SK-N-SH (cell line): Measurements from ENCODE around the gene NCAM1. TPM values are rescaled to one million over a fixed set of nuclear protein-coding genes. Genes with fewer than 3 reads are reported as not detected.

Source experiments
- CTCF ChIA-PET: fragments of 300-600, 350-600 bp; formaldehyde crosslinking; extraction: SDS; loops from one replicate; lab custom pipeline; 2021; lab: Yijun Ruan, JAX
- POLR2A ChIA-PET: fragments of 350-600 bp; sonication (Branson Sonifier 250); formaldehyde crosslinking; extraction: SDS; loops from one replicate; lab custom pipeline; 2020; ENCODE audit warnings: antibody characterized with exemption, inconsistent platforms; lab: Yijun Ruan, JAX
- DNase-seq: peaks from one replicate; pipeline ENCODE4 v3.0.0; 2012
- H2AFZ ChIP-seq: fragments of 200-600 bp; sonication (generic); 2 replicates; pipeline ENCODE4 v1.8.1; 2016; ENCODE audit warnings: antibody characterized with exemption, mild to moderate bottlenecking, low read depth
- H3F3A ChIP-seq: fragments of 200-600 bp; sonication (generic); replicated peaks from 2 replicates; pipeline ENCODE3; 2016; ENCODE audit warnings: antibody characterized with exemption, mild to moderate bottlenecking; ENCODE audit not compliant: insufficient read depth
- H3K27ac ChIP-seq, 2 experiments: fragments of 200-500 bp in 1 of 2; fragments of 200-600 bp in 1 of 2; sonication (Bioruptor generic) in 1 of 2; sonication (generic), shearing (Covaris generic) in 1 of 2; 2 replicates each; pipeline versions ENCODE4 v1.5.1 to v1.6.1; 2014 to 2016; ENCODE audit warnings: low read depth in 2 of 2, inconsistent platforms in 1 of 2, low read length in 1 of 2, mild to moderate bottlenecking in 1 of 2, mixed read lengths in 1 of 2
- H3K27me3 ChIP-seq: fragments of 200-600 bp; sonication (generic), shearing (Covaris generic); 2 replicates; pipeline ENCODE4 v1.6.1; 2016; ENCODE audit warnings: mixed run types; ENCODE audit not compliant: insufficient read depth
- H3K36me3 ChIP-seq, 2 experiments: fragments of 200-500 bp in 1 of 2; fragments of 200-600 bp in 1 of 2; sonication (Bioruptor generic) in 1 of 2; sonication (generic) in 1 of 2; replicated peaks in 1 of 2; 2 replicates each; pipeline versions ENCODE3 to v1.5.1; 2014 to 2016; ENCODE audit warnings: low read length in 1 of 2, mild to moderate bottlenecking in 1 of 2; ENCODE audit not compliant: insufficient read depth in 2 of 2, control insufficient read depth in 1 of 2
- H3K4me1 ChIP-seq, 2 experiments: fragments of 200-500 bp in 1 of 2; fragments of 200-600 bp in 1 of 2; sonication (Bioruptor generic) in 1 of 2; sonication (generic), shearing (Covaris generic) in 1 of 2; 2 replicates each; pipeline versions ENCODE4 v1.5.1 to v1.6.1; 2014 to 2016; ENCODE audit warnings: low read depth in 1 of 2, low read length in 1 of 2, mixed run types in 1 of 2; ENCODE audit not compliant: insufficient read depth in 2 of 2, control insufficient read depth in 1 of 2
- H3K4me2 ChIP-seq: fragments of 200-600 bp; sonication (generic), shearing (Covaris generic); 2 replicates; pipeline ENCODE4 v1.6.1; 2017; ENCODE audit warnings: mixed run types
- H3K4me3 ChIP-seq, 2 experiments: fragments of 200-500 bp in 1 of 2; fragments of 200-600 bp in 1 of 2; sonication (Bioruptor generic) in 1 of 2; sonication (generic), shearing (Covaris generic) in 1 of 2; 2 replicates each; pipeline versions ENCODE4 v1.5.1 to v1.8.1; 2014 to 2016; ENCODE audit warnings: low read depth in 2 of 2, inconsistent platforms in 1 of 2, low read length in 1 of 2, mild to moderate bottlenecking in 1 of 2, mixed read lengths in 1 of 2, moderate library complexity in 1 of 2
- H3K79me2 ChIP-seq: fragments of 200-600 bp; sonication (generic); 2 replicates; pipeline ENCODE4 v1.8.1; 2017; ENCODE audit warnings: mild to moderate bottlenecking; ENCODE audit not compliant: insufficient read depth
- H3K9ac ChIP-seq: fragments of 200-600 bp; sonication (generic); 2 replicates; pipeline ENCODE4 v1.6.1; 2017; ENCODE audit warnings: mixed run types
- H3K9me2 ChIP-seq: fragments of 200-600 bp; sonication (generic); 2 replicates; pipeline ENCODE4 v1.6.1; 2017; ENCODE audit warnings: mixed run types
- H3K9me3 ChIP-seq: fragments of 200-600 bp; sonication (generic); 2 replicates; pipeline ENCODE4 v1.6.1; 2017; ENCODE audit warnings: mixed run types, mild to moderate bottlenecking, moderate library complexity
- H4K20me1 ChIP-seq: fragments of 200-600 bp; sonication (generic); 2 replicates; pipeline ENCODE4 v1.6.1; 2017; ENCODE audit warnings: mild to moderate bottlenecking, mixed run types; ENCODE audit not compliant: insufficient read depth
- CHD2 ChIP-seq: fragments of 150-350 bp; IDR thresholded peaks from 2 replicates; pipeline ENCODE4 v1.6.1; 2018; ENCODE audit warnings: low read length; ENCODE audit not compliant: partially characterized antibody
- ELF1 ChIP-seq: IDR thresholded peaks from 2 replicates; pipeline ENCODE4 v1.4.0; 2012
- FOSL2 ChIP-seq: IDR thresholded peaks from 2 replicates; pipeline ENCODE4 v1.4.0; 2012; ENCODE audit warnings: low read depth, mild to moderate bottlenecking, moderate library complexity, borderline replicate concordance
- FOXJ3 ChIP-seq: sonication (generic); formaldehyde crosslinking; IDR thresholded peaks from 2 replicates; pipeline ENCODE4 v1.5.1; 2020; ENCODE audit warnings: mild to moderate bottlenecking, missing genetic modification reagents
- NFIC ChIP-seq: IDR thresholded peaks from 2 replicates; pipeline ENCODE4 v1.4.0; 2012; ENCODE audit warnings: borderline replicate concordance
- POLR2AphosphoS5 ChIP-seq: IDR thresholded peaks from 2 replicates; pipeline ENCODE4 v1.6.1; 2012; ENCODE audit warnings: low read depth, low read length
- RAD21 ChIP-seq: IDR thresholded peaks from 2 replicates; pipeline ENCODE4 v1.6.1; 2012; ENCODE audit warnings: mild to moderate bottlenecking, low read length
- RFX5 ChIP-seq: IDR thresholded peaks from 2 replicates; pipeline ENCODE4 v1.6.1; 2012; ENCODE audit warnings: mild to moderate bottlenecking, improper control_type of control experiment, low read length
- TAF1 ChIP-seq: IDR thresholded peaks from 2 replicates; pipeline ENCODE4 v1.6.1; 2012; ENCODE audit warnings: low read depth, mild to moderate bottlenecking, low read length, moderate library complexity, borderline replicate concordance
- WGBS: methylation state at CpG from one replicate; pipeline ENCODE4 v1.1.6; 2017; ENCODE audit warnings: low lambda C conversion rate; 5-methylcytosine and 5-hydroxymethylcytosine counted together
- polyA plus RNA-seq, 3 experiments: library from polyadenylated mRNA; depleted of rRNA; stranded (reverse); fragments of >200 nt; gene quantifications; 2 replicates each; pipeline ENCODE4 v1.2.3, GENCODE V29; 2012
- TF ChIP-seq, protein P1 (sequence below): fragments of 150-350 bp; IDR thresholded peaks from 2 replicates; pipeline ENCODE4 v1.6.1; 2016; ENCODE audit warnings: mild to moderate bottlenecking, low read depth, low read length
- TF ChIP-seq, protein P2 (sequence below): IDR thresholded peaks from 2 replicates; pipeline ENCODE4 v1.4.0; 2012; ENCODE audit warnings: low read depth
- TF ChIP-seq, protein P3 (sequence below): IDR thresholded peaks from 2 replicates; pipeline ENCODE4; 2012
- TF ChIP-seq, protein P4 (sequence below): IDR thresholded peaks from 2 replicates; pipeline ENCODE4 v1.6.1; 2012; ENCODE audit warnings: mild to moderate bottlenecking, low read depth, low read length, moderate library complexity
- TF ChIP-seq, protein P5 (sequence below): IDR thresholded peaks from 2 replicates; pipeline ENCODE4 v1.4.0; 2012; ENCODE audit warnings: low read depth, borderline replicate concordance

The NCAM1 gene
- polyA plus RNA-seq, 1 of the 3 experiments (the other 2 are of a cell fraction) = 19.4 TPM

DNA sequence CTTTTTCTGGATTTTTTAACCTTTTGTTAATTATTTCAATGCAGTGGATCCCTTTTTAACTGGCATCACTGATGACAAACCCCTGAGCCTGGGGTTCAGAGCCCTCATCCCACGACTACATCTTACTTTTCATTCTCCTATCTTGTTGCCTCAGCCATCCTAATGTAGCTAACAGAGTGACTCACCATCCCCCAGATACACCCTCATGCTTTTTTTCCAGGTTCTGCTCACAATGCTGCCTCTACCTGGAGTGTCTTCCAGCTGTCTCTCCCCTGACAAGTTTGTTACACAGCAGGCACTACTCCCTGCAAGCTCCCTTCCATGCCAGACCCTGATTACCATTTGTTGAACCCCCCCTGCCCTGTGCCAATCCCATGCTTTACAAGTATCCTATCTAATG lies 135.4 kb downstream of the NCAM1 start:
- Histone ChIP-seq H3K4me2 (no peak overlapping the region), H4K20me1 (no peaks in the 10 kb centered on the region), H3K9me3 (no peaks in the 10 kb centered on the region), H3K36me3 (no peaks in the 10 kb centered on the region), H3F3A (no peaks in the 10 kb centered on the region), H2AFZ (no peak overlapping the region), H3K9ac (no peak overlapping the region), H3K4me1 (no peaks in the 10 kb centered on the region; a peak in 2 of 4 replicates), H3K27me3 (no peaks in the 10 kb centered on the region), H3K27ac (no peak overlapping the region), H3K4me3 (no peak overlapping the region), H3K9me2 (no peaks in the 10 kb centered on the region), H3K79me2 (no peaks in the 10 kb centered on the region)
- DNase-seq = no peak
- CTCF ChIA-PET = interaction anchor here (1.0 to 1.7 kb wide), 4 partner anchors 18 to 441 kb away, joined by 3 to 7 read pairs (median 4); no protein-coding TSS in a partner anchor
- TF ChIP-seq RAD21 = no peak
- TF ChIP-seq, protein P1, sequence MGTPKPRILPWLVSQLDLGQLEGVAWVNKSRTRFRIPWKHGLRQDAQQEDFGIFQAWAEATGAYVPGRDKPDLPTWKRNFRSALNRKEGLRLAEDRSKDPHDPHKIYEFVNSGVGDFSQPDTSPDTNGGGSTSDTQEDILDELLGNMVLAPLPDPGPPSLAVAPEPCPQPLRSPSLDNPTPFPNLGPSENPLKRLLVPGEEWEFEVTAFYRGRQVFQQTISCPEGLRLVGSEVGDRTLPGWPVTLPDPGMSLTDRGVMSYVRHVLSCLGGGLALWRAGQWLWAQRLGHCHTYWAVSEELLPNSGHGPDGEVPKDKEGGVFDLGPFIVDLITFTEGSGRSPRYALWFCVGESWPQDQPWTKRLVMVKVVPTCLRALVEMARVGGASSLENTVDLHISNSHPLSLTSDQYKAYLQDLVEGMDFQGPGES = no peak
- TF ChIP-seq NFIC = no peak
- TF ChIP-seq POLR2AphosphoS5 = no peak
- TF ChIP-seq TAF1 = no peak
- TF ChIP-seq, protein P2, sequence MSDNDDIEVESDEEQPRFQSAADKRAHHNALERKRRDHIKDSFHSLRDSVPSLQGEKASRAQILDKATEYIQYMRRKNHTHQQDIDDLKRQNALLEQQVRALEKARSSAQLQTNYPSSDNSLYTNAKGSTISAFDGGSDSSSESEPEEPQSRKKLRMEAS = no peak
- TF ChIP-seq, protein P3, sequence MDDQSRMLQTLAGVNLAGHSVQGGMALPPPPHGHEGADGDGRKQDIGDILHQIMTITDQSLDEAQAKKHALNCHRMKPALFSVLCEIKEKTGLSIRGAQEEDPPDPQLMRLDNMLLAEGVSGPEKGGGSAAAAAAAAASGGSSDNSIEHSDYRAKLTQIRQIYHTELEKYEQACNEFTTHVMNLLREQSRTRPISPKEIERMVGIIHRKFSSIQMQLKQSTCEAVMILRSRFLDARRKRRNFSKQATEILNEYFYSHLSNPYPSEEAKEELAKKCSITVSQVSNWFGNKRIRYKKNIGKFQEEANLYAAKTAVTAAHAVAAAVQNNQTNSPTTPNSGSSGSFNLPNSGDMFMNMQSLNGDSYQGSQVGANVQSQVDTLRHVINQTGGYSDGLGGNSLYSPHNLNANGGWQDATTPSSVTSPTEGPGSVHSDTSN = no peak
- TF ChIP-seq RFX5 = no peak
- no peak for TF ChIP-seq FOXJ3 (CRISPR knock-in tag)
- no peak for TF ChIP-seq ELF1
- TF ChIP-seq, protein P4, sequence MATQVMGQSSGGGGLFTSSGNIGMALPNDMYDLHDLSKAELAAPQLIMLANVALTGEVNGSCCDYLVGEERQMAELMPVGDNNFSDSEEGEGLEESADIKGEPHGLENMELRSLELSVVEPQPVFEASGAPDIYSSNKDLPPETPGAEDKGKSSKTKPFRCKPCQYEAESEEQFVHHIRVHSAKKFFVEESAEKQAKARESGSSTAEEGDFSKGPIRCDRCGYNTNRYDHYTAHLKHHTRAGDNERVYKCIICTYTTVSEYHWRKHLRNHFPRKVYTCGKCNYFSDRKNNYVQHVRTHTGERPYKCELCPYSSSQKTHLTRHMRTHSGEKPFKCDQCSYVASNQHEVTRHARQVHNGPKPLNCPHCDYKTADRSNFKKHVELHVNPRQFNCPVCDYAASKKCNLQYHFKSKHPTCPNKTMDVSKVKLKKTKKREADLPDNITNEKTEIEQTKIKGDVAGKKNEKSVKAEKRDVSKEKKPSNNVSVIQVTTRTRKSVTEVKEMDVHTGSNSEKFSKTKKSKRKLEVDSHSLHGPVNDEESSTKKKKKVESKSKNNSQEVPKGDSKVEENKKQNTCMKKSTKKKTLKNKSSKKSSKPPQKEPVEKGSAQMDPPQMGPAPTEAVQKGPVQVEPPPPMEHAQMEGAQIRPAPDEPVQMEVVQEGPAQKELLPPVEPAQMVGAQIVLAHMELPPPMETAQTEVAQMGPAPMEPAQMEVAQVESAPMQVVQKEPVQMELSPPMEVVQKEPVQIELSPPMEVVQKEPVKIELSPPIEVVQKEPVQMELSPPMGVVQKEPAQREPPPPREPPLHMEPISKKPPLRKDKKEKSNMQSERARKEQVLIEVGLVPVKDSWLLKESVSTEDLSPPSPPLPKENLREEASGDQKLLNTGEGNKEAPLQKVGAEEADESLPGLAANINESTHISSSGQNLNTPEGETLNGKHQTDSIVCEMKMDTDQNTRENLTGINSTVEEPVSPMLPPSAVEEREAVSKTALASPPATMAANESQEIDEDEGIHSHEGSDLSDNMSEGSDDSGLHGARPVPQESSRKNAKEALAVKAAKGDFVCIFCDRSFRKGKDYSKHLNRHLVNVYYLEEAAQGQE = no peak
- TF ChIP-seq, protein P5, sequence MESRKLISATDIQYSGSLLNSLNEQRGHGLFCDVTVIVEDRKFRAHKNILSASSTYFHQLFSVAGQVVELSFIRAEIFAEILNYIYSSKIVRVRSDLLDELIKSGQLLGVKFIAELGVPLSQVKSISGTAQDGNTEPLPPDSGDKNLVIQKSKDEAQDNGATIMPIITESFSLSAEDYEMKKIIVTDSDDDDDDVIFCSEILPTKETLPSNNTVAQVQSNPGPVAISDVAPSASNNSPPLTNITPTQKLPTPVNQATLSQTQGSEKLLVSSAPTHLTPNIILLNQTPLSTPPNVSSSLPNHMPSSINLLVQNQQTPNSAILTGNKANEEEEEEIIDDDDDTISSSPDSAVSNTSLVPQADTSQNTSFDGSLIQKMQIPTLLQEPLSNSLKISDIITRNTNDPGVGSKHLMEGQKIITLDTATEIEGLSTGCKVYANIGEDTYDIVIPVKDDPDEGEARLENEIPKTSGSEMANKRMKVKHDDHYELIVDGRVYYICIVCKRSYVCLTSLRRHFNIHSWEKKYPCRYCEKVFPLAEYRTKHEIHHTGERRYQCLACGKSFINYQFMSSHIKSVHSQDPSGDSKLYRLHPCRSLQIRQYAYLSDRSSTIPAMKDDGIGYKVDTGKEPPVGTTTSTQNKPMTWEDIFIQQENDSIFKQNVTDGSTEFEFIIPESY = no peak
- TF ChIP-seq FOSL2 = no peak
- TF ChIP-seq CHD2 = no peak
- 67% methylated on average over 1 of the region's 1 CpG for WGBS
- POLR2A ChIA-PET = interaction anchor here (1.2 kb wide), 1 partner anchor 260 kb away, joined by 3 read pairs; no protein-coding TSS in a partner anchor
